Natural killer cell treated with Interleukin-12 subunit alpha and Interleukin-12 subunit beta and Interleukin-15 and Interleukin-18, amount 100 ng/mL, for 72 hours (primary cell): ENCODE data around the gene C1R. TPM values are rescaled to one million over a fixed set of nuclear protein-coding genes. Genes with fewer than 3 reads are reported as not detected.

Experiments
- ATAC-seq, 2 donors: fragments of 150-1000 bp; cut with Tn5 transposase in 1 of 2; sonication (Bioruptor Pico), chemical (Tn5 transposase) in 1 of 2; 2 replicates each; pipeline ENCODE4 v1.10.0; 2021
- DNase-seq: peaks from one replicate; pipeline ENCODE4 v3.0.0; 2022; ENCODE audit warnings: low spot score
- H3K27ac Mint-ChIP-seq, 2 donors: 1 replicate in 1 of 2; 2 replicates in 1 of 2; pipeline ENCODE4 v1.8.0; 2022; ENCODE audit warnings: mixed read lengths in 2 of 2, mild to moderate bottlenecking in 1 of 2, moderate library complexity in 1 of 2
- H3K27me3 Mint-ChIP-seq, 2 donors: 1 replicate in 1 of 2; 2 replicates in 1 of 2; pipeline ENCODE4 v1.8.0; 2022; ENCODE audit warnings: mixed read lengths in 2 of 2
- H3K36me3 Mint-ChIP-seq: one replicate; pipeline ENCODE4 v1.8.0; 2022; ENCODE audit warnings: mixed read lengths
- H3K4me1 Mint-ChIP-seq, 2 donors: 1 replicate in 1 of 2; 2 replicates in 1 of 2; pipeline ENCODE4 v1.8.0; 2022; ENCODE audit warnings: low read depth in 2 of 2, mixed read lengths in 2 of 2, mild to moderate bottlenecking in 1 of 2
- H3K4me3 Mint-ChIP-seq: one replicate; pipeline ENCODE4 v1.8.0; 2022; ENCODE audit warnings: mixed read lengths
- H3K9me3 Mint-ChIP-seq: 2 replicates; pipeline ENCODE4 v1.8.0; 2022; ENCODE audit warnings: mixed read lengths
- total RNA-seq, 2 donors: library from RNA; stranded (reverse); gene quantifications; one replicate each; pipeline ENCODE4 v1.2.3, GENCODE V29; 2022

Gene C1R
- total RNA-seq, 2 donors from 2014 or later, result 1.6 to 1.7 TPM

DNA sequence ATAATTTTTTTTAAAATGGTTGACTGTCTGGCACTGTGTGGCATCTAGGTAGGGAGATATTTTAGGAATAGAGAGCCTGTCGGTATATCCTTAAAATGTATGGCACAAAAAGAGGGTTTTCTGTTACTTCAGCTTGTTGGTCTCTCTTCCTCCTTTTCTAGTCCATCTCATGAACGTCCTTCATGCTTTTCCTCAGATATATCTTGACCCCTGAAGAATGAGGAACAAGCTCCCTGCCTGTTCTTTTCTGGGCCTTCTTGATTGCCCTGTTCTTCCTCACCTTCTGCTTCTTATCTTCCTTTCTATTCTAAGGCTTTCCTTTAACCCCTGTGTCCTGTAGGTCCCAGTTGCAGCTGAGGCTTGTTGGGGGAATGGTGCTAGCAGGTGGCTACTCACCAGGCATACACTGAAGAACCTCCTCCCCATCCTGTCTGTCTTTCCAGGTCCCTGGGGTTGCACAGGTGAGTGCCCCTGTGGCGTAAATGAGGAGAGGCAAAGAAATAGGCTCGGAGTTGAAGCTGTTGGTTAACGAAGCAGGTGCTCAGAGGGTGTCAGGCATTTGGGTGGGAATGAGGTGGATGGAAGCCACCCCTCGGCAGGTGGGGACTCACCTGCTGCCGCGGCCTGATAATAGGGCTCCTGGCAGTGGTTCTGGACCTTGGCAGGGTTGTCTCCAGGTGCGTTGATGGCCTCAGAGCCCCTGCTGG, 7.2 kb upstream of the C1R start:
- DNase-seq (no peak), ATAC-seq (no peak)
- Mint-ChIP-seq H3K4me1 (peaks cover 11 to 14% of the 10 kb centered on the region in 2 donors), H3K9me3 (no peaks in the 10 kb centered on the region), H3K27me3 (no peaks in the 10 kb centered on the region), H3K36me3 (no peaks in the 10 kb centered on the region), H3K4me3 (no peak overlapping the region), H3K27ac (no peak overlapping the region)

DNA sequence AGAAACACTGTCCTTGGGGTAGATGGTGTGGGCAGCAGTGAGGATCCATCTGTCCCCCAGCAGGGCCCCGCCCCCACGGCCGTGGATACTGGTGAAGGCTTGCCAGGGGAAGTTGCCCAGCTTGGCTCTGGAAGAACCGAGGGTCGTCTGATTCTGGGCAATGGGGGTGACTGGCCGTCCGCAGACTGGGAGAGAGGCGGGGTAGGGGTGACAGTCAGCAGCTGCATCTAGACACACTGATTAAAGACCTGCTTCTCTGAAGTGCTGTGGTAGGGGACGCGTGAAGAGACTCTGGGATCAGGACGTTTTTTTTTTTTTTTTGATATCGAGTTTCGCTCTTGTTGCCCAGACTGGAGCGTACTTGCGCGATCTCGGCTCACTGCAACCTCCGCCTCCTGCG, 4.7 kb upstream of the C1R start:
- Mint-ChIP-seq H3K27ac (no peak overlapping the region), H3K4me3 (no peak overlapping the region)

DNA sequence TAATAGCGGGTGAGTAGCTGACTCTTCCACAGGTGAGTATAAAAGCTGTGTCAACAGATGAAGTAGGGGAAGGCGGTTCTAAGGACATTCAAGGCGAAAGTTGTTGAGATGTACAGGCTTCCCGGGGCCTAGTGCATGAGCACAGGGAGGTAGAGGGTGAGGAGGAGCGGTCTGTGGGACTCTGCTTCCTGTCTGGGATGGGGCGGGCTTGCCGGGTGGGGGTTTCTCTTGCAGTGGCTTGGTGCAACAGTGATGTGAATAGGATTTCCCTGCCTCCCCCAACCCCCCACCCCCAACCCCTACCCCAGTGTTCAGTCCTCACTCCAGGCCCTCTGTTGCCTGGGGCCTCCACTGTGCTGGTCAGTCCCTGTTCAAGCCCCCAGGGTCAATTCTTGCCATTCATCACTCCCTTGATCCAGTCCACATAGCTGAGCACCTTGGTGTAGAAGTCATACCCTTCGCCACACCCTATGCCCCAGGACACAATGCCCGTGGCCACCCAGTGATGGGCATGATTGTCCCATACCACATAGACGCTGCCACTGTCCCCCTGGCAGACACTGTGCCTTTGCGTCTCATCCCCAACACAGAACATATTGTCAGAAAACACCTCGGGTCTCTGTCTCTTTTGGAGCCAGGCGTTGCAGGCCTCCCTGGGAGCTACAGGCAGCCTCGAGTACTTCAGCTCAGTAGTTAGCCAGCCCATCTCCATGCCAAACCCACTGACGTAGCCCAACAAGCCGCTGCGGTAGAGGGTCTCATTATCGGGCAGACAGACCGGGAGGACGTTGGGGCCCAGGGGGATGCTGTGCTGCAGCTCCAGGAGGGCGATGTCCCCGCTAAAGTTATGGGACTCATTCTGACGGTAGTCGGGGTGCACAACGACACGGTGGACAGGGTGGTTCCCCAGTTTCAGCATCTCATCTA, 4.0 kb upstream of the C1R start:
- Mint-ChIP-seq H3K4me3 (no peak overlapping the region), H3K4me1 (peaks cover 5% of the 10 kb centered on the region in 2 donors), H3K27me3 (no peaks in the 10 kb centered on the region), H3K9me3 (no peaks in the 10 kb centered on the region), H3K36me3 (no peaks in the 10 kb centered on the region), H3K27ac (no peak overlapping the region)
- ATAC-seq (no peak), DNase-seq (no peak)

More for the DNA sequence above, 4.7 kb upstream of the C1R start:
- DNase-seq, result no peak
- peak in 1 of 2 donors; percentile 20 for ATAC-seq
- Mint-ChIP-seq H3K36me3 (no peaks in the 10 kb centered on the region), H3K9me3 (no peaks in the 10 kb centered on the region), H3K4me1 (peaks cover 4 to 5% of the 10 kb centered on the region in 2 donors), H3K27me3 (no peaks in the 10 kb centered on the region)

DNA sequence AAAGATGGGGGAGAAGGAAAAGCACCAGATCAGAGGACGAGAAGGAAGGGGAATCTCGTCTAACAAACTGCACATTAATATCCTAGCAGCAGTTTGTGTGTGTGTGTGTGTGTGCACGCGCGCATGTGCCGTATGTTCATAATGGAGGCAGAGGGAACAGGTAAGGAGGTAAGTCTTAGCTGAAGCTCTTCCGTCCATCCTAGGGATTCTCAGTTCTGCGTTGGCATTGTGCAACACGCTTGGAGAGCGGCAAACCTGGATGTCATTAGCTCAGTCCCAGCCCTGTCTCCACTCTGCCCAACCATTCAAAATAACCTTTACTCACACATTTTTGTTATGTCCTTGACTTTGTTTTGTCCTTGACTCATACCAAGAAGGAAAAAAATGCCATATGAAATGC, 1.6 kb upstream of the C1R start:
- Mint-ChIP-seq H3K27me3 (no peaks in the 10 kb centered on the region), H3K9me3 (no peaks in the 10 kb centered on the region), H3K27ac (no peak overlapping the region), H3K36me3 (no peaks in the 10 kb centered on the region), H3K4me3 (no peak overlapping the region), H3K4me1 (peaks cover 5% of the 10 kb centered on the region in 2 donors)
- no peak for ATAC-seq
- DNase-seq, result no peak

DNA sequence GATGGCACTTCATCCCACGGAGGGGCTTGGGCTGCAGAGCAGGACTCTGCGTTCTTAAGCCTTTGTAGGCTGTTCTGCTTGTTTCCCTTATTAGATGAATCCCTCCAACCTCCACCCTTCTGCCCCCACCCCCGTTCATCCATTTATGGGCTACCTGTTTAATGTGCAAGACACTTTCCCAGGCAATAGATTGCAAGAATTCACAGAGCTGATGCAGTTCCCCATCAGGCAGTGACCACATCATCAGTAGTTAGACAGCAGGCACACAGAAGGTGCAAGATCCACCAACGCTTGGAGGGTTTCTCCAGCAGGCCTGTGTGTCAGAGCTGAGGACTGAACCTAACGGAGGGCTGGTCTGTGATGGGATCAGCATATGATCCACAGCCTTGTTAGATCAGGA, 1.2 kb upstream of the C1R start:
- Mint-ChIP-seq H3K36me3 (no peaks in the 10 kb centered on the region), H3K4me3 (no peak overlapping the region), H3K9me3 (no peaks in the 10 kb centered on the region), H3K27ac (no peak overlapping the region), H3K4me1 (peaks cover 5% of the 10 kb centered on the region in 2 donors), H3K27me3 (no peaks in the 10 kb centered on the region)
- DNase-seq, result no peak
- ATAC-seq, result no peak

DNA sequence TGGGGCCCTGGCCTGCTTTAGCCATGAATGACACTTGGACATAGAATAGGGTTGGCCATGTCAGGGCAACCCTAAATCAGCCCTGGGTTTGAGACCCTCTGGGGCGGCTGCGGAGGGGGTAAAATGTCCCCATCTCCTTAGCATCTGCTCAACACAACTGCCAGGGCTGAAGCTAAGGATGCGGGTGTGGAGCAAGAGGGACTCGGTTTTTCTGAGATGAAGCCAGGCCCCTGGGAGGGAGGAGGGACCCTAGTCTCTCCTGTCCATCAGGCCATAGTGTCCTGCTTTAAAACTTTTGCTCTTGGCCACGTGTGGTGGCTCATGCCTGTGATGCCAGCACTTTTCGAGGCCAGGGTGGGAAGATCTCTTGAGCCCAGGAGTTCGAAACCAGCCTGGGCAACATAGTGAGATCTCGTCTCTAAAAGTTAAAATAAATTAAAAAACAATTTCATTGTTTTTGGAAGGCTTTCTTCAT, 778 bp upstream of the C1R start:
- ATAC-seq (peak in 1 of 2 donors; percentile 17), DNase-seq (no peak)
- H3K27me3 Mint-ChIP-seq, result no peaks in the 10 kb centered on the region
- H3K27ac Mint-ChIP-seq, result no peak overlapping the region
- no peaks in the 10 kb centered on the region for H3K9me3 Mint-ChIP-seq
- H3K4me3 Mint-ChIP-seq, result no peak overlapping the region
- H3K36me3 Mint-ChIP-seq, result no peaks in the 10 kb centered on the region
- H3K4me1 Mint-ChIP-seq, result peaks cover 5% of the 10 kb centered on the region in 2 donors

DNA sequence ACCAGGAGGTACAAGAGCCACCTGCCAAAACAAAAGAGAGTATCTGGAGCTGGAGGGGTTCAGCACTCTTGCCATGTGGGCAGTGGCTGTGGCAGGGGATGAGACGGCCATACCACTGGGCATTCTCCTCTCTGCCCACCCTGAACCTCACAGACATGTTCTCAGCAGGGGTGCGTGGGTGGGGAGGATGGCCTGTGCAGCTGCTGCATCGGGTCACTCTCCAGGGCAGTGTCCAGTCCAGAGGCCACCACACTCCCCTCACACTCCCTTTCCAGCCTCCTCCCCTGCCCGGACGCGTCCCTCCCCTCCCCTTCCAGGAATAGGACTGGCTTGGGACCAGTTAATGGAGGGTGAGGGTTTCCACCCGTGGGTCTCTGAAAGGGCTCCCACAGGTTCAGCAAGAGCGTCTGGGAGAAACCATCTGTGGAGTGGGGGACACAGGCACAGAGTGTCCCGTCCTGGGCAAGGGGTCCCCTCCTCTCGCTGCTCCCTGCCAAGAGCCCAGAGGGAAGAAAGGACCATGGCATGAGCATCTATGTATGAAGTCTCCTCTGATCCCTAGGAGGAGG, 501 bp downstream of the C1R start:
- Mint-ChIP-seq H3K27ac (peak overlapping the region in 1 of 2 donors; percentile 75), H3K27me3 (no peaks in the 10 kb centered on the region), H3K9me3 (no peaks in the 10 kb centered on the region), H3K4me1 (peaks cover 5% of the 10 kb centered on the region in 2 donors), H3K36me3 (no peaks in the 10 kb centered on the region), H3K4me3 (peak overlapping the region; percentile 75)
- no peak for ATAC-seq
- no peak for DNase-seq

DNA sequence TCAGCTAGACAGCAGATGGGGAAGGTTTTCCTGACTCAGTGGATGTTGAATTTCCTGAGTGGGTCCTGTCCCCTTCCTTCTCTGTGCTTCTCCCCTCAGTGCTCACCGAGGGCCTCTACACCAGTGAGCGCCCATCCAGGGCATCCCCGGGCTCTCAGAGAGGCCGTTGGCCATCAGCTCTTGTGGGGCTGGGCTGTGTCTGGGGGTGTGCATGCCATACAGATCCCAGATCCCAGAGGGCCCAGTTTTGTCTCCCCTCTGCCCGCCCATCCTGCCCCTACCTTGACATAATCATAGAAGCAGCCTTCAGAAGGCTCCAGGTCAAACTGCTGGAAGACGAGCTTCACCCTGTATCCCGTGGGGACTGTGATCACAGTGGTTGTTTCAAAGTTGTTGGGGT, 1.1 kb downstream of the C1R start:
- no peaks in the 10 kb centered on the region for H3K36me3 Mint-ChIP-seq
- peak overlapping the region; percentile 15 for H3K4me3 Mint-ChIP-seq
- H3K4me1 Mint-ChIP-seq, result peaks cover 5% of the 10 kb centered on the region in 2 donors
- no peak overlapping the region for H3K27ac Mint-ChIP-seq
- ATAC-seq, result no peak
- DNase-seq, result no peak
- no peaks in the 10 kb centered on the region for H3K27me3 Mint-ChIP-seq
- H3K9me3 Mint-ChIP-seq, result no peaks in the 10 kb centered on the region

DNA sequence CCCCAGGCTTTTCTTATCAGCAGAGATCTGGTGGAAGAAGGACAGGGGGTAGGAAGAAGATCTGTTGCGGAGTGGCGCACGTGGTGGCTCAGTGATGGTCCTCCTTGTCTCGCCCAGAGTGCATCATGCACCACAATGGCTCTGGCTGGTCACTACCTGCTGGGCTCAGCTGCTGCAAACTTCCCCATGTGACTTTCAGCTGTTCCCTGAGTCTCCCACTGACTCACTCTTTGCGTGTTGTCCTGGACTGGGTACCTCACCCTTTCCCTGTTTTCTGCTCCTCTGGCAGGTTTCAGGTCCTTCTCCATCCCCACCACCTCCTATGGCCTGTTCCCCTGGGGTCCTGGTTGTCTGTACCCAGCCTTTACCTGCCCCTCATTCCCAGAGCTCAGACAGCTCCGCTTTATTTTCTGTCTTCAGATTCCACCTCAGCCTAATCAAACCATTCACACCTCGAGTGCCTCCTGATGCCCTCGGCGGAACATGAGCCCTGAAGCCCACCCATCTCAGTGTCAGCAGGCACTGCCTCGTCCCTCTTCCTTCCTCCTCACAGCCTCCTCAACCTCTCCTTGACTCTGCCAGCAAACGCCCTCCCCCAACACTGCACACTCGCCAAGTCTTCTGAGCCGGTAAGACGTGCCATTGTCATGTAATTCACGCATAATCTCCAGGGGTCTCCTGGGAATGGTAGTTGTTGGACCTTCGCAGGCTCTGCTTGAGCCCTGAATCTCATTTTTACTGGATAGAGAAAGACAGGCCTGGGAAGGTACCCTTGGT, 1.8 kb downstream of the C1R start:
- no peaks in the 10 kb centered on the region for H3K9me3 Mint-ChIP-seq
- peaks cover 5% of the 10 kb centered on the region in 2 donors for H3K4me1 Mint-ChIP-seq
- no peak overlapping the region for H3K4me3 Mint-ChIP-seq
- no peaks in the 10 kb centered on the region for H3K36me3 Mint-ChIP-seq
- H3K27ac Mint-ChIP-seq, result no peak overlapping the region
- no peaks in the 10 kb centered on the region for H3K27me3 Mint-ChIP-seq
- DNase-seq (no peak), ATAC-seq (no peak)

DNA sequence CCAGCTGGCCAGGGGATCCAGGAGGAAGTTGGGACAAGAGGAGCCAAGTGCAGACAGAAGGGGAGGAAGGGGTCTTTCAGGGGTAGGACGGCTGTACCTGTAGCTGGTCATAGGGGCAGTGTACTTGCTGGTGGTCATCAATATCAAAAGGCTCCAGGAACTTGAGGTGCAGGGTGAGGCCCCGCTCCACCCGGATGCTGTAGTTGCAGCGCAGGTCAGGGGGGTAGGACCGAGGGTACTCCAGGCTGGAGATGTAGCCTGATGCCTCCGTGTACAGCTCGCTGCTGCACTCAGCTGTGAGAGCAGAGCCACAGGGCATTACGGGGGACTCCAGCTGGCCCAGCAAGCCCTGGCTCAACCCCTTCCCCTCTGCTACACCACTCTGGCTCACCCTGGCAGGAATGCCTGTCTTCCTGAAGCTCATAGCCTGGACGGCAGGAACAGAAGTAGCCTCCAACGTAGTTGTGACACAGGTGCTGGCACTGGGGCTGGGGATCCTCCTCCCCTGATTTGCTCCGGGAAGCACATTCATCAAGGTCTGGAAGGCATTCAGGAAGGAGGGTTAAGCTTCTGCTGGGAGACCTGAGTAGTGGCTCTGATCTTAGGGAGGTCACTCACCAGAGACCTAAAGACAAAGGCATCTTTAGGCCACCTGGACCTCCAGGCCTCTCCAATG, 2.9 kb downstream of the C1R start:
- DNase-seq, result no peak
- no peaks in the 10 kb centered on the region for H3K9me3 Mint-ChIP-seq
- H3K36me3 Mint-ChIP-seq, result no peaks in the 10 kb centered on the region
- H3K4me3 Mint-ChIP-seq, result no peak overlapping the region
- peak in 1 of 2 donors; percentile 3 for ATAC-seq
- H3K27me3 Mint-ChIP-seq, result no peaks in the 10 kb centered on the region
- H3K27ac Mint-ChIP-seq, result no peak overlapping the region
- H3K4me1 Mint-ChIP-seq, result peaks cover 5% of the 10 kb centered on the region in 2 donors

DNA sequence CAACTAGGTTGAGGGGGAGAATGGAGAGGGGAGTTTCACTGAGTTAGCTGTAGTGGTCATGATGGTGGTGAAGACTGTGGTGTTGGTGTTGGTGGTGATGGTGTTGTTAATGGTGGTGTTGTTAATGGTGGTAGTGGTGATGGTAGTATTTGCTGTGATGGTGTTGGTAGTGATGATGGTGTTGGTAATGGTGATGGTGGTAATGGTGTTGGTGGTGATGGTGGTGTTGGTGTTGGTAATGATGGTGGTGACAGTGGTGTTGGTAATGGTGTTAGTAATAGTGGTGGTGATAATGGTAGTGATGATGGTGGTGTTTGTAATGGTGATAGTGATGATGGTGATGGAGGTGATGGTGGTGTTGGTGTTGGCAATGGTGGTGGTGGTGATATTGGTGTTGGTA, 9.1 kb downstream of the C1R start:
- Mint-ChIP-seq H3K4me1 (peaks cover 5 to 7% of the 10 kb centered on the region in 2 donors), H3K27me3 (no peaks in the 10 kb centered on the region), H3K9me3 (peaks cover 5% of the 10 kb centered on the region)

DNA sequence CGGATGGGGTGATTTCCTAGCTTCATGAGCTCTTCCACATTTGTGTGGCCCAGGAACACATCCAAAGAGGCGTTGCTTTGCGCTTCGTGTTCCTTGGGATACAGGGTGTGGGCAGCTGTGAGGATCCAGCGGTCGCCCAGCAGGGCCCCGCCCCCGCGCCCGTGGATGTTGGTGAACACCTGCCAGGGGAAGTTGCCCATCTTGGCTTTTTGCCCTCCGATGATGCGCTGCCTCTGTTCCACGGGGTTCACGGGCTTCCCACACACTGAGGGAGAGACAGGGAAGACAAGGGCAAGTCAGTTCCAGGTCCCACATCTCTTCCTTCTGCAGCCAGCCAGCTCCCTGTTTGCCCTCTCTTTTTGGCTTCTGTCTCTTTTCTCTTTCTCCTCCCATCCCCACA, 11.2 kb downstream of the C1R start:
- Mint-ChIP-seq H3K27ac (no peak overlapping the region), H3K9me3 (peaks cover 5% of the 10 kb centered on the region), H3K36me3 (peaks cover 8% of the 10 kb centered on the region), H3K4me3 (no peak overlapping the region), H3K4me1 (peaks cover 8 to 12% of the 10 kb centered on the region in 2 donors), H3K27me3 (peaks cover 2 to 5% of the 10 kb centered on the region in 2 donors)
- ATAC-seq (no peak), DNase-seq (no peak)

More for the DNA sequence above, 9.1 kb downstream of the C1R start:
- ATAC-seq, result peak in 1 of 2 donors; percentile 49
- DNase-seq, result no peak
- H3K36me3 Mint-ChIP-seq, result peaks cover 8% of the 10 kb centered on the region
- H3K27ac Mint-ChIP-seq, result peak overlapping the region in 1 of 2 donors; percentile 2
- H3K4me3 Mint-ChIP-seq, result peak overlapping the region; percentile 2

DNA sequence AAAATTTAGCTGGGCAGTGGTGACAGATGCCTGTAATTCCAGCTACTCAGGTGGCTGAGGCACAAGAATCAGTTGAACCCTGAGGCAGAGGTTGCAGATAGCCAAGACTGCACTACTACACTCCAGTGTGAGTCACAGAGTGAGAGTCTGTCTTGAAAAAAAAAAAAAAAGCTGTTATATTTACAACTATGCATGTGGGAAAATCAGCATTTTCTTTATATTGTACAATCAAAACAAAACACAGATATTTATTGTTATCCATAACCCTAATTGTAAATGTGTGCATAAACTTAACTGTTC, 12.5 kb downstream of the C1R start:
- Mint-ChIP-seq H3K27me3 (peaks cover 4 to 14% of the 10 kb centered on the region in 2 donors), H3K27ac (no peak overlapping the region), H3K36me3 (peaks cover 8% of the 10 kb centered on the region), H3K4me1 (peaks cover 18 to 21% of the 10 kb centered on the region in 2 donors), H3K9me3 (peaks cover 5% of the 10 kb centered on the region), H3K4me3 (no peak overlapping the region)
- no peak for ATAC-seq
- no peak for DNase-seq
